Stimulated activated CD8-positive, alpha-beta memory T cell treated with anti-CD3 and anti-CD28 coated beads, Interleukin-2, amount 100 ng/mL, for 1 hour (primary cell): Measurements from ENCODE around the gene APOC3.
"Not testable (repeated sequence)": the region's sequence is repeated elsewhere in the genome, so short reads cannot be mapped to it uniquely, and the experiment has no call there.

Experiments
- DNase-seq, 2 donors: peaks; one replicate each; pipeline ENCODE4 v3.0.0-alpha.2; 2020; ENCODE audit warnings: low read depth in 2 of 2

Gene APOC3

DNA sequence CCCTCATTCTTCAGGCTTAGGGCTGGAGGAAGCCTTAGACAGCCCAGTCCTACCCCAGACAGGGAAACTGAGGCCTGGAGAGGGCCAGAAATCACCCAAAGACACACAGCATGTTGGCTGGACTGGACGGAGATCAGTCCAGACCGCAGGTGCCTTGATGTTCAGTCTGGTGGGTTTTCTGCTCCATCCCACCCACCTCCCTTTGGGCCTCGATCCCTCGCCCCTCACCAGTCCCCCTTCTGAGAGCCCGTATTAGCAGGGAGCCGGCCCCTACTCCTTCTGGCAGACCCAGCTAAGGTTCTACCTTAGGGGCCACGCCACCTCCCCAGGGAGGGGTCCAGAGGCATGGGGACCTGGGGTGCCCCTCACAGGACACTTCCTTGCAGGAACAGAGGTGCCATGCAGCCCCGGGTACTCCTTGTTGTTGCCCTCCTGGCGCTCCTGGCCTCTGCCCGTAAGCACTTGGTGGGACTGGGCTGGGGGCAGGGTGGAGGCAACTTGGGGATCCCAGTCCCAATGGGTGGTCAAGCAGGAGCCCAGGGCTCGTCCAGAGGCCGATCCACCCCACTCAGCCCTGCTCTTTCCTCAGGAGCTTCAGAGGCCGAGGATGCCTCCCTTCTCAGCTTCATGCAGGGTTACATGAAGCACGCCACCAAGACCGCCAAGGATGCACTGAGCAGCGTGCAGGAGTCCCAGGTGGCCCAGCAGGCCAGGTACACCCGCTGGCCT lies 641 bp downstream of the APOC3 start:
- no peak for DNase-seq

DNA sequence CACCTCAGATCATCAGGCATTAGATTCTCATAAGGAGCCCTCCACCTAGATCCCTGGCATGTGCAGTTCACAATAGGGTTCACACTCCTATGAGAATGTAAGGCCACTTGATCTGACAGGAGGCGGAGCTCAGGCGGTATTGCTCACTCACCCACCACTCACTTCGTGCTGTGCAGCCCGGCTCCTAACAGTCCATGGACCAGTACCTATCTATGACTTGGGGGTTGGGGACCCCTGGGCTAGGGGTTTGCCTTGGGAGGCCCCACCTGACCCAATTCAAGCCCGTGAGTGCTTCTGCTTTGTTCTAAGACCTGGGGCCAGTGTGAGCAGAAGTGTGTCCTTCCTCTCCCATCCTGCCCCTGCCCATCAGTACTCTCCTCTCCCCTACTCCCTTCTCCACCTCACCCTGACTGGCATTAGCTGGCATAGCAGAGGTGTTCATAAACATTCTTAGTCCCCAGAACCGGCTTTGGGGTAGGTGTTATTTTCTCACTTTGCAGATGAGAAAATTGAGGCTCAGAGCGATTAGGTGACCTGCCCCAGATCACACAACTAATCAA lies 2.2 kb downstream of the APOC3 start:
- DNase-seq: no peak

DNA sequence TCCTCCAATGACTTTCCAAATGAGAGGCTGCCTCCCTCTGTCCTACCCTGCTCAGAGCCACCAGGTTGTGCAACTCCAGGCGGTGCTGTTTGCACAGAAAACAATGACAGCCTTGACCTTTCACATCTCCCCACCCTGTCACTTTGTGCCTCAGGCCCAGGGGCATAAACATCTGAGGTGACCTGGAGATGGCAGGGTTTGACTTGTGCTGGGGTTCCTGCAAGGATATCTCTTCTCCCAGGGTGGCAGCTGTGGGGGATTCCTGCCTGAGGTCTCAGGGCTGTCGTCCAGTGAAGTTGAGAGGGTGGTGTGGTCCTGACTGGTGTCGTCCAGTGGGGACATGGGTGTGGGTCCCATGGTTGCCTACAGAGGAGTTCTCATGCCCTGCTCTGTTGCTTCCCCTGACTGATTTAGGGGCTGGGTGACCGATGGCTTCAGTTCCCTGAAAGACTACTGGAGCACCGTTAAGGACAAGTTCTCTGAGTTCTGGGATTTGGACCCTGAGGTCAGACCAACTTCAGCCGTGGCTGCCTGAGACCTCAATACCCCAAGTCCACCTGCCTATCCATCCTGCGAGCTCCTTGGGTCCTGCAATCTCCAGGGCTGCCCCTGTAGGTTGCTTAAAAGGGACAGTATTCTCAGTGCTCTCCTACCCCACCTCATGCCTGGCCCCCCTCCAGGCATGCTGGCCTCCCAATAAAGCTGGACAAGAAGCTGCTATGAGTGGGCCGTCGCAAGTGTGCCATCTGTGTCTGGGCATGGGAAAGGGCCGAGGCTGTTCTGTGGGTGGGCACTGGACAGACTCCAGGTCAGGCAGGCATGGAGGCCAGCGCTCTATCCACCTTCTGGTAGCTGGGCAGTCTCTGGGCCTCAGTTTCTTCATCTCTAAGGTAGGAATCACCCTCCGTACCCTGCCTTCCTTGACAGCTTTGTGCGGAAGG lies 2.9 kb downstream of the APOC3 start:
- DNase-seq: no peak

DNA sequence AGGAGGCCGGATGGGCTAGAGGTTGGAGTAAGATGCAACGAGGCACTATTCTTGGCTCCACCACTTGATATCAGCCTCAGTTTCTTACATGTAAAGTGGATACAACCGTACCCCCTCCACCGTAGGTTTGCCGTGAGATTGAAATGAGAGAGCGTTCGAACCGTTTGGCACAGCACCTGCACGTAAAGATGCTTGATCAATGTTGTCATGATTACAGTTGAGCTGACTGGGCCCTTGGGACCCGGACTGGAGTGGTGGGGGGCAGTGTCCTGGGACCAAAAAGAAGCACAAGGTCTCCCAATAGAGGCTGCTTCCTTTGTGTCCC lies 3.7 kb downstream of the APOC3 start:
- no peak for DNase-seq

DNA sequence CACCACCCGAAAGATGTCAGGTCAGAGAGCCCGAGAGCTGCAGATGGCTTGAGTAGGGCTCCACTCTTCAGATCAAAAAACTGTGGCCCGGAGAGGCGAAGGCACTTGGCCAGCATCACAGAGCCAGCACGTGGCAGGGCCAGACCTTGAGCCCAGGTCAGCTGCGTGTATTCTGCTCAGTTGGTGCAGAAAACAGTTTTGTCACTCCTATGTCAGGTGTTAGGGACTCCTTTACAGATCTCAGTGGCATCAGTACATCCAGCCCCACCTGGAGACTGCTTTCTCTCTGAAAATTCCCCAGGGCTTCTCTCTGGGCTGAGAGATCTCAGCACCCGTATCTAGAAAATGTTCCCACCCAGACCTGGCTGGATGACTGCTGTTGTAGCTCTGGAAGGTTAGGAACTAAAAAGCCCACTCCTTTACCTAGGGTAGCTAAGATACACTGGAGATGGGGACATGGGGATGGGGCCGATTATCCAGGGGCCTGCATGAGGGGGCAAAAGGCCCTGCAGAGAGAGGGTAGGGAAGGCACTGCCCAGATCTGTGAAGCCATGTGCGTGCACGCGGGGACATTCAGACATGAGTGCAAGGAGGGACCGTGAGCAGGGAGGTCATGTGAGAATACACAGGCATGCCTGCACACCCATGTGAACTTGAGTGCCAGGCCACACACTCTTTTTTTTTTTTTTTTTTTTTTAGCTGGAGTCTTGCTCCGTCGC lies 4.3 kb downstream of the APOC3 start:
- DNase-seq: no peak

DNA sequence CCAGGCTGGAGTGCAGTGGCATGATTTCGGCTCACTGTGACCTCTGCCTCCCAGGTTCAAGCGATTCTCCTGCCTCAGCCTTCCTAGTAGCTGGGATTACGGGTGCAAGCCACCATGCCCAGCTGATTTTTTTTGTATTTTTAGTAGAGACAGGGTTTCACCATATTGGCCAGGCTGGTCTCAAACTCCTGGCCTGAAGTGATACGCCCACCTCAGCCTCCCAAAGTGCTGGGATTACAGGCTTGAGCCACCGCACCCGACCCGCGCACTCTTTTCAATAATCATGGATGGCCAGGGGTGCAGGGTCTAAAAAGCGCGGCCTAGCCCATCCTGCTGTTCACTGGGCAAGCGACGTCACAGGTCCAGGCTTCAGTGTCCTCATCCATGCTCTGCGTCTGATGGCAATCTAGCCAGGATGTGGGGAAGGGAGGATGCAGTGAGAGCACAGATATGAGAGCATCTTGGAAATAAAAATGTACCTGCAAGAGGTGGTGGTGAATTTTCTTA lies 4.9 kb downstream of the APOC3 start:
- DNase-seq: not testable (repeated sequence)

DNA sequence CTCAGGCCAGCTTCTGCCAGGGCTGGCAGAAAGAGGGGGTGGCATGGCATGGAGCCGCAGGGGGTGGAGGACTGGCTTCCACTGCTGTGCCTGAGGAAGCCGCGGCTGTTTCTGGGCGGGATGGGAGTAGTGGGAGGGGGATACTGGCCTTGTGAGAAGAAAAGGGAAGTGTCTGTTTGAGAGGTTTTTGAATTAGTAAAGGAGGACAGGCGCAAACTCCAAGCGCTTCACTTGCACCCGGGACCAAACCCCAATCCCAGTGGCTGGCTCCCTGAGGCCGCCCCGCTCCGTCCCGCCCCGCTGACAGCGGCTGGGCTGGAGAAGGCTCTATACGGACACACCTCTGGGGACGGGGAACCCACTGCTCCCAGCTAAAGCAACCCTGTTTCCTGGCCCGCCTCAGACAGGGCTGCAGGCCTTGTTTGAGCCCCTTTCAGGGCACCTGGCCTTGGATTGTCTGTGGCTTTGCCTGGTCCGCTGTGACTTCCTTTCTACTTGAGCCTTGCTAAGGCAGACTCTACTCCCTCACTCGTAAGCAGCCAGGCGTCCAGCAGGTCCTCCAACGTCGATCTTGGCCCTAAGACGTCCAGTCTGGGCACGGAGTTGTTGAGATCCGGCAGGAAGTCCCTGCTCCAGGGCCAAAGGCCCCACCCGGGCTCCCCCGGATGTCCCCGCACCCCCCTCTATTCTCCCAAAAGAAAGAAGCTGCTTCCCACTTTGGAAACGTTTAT lies 5.5 kb downstream of the APOC3 start:
- DNase-seq: no peak

DNA sequence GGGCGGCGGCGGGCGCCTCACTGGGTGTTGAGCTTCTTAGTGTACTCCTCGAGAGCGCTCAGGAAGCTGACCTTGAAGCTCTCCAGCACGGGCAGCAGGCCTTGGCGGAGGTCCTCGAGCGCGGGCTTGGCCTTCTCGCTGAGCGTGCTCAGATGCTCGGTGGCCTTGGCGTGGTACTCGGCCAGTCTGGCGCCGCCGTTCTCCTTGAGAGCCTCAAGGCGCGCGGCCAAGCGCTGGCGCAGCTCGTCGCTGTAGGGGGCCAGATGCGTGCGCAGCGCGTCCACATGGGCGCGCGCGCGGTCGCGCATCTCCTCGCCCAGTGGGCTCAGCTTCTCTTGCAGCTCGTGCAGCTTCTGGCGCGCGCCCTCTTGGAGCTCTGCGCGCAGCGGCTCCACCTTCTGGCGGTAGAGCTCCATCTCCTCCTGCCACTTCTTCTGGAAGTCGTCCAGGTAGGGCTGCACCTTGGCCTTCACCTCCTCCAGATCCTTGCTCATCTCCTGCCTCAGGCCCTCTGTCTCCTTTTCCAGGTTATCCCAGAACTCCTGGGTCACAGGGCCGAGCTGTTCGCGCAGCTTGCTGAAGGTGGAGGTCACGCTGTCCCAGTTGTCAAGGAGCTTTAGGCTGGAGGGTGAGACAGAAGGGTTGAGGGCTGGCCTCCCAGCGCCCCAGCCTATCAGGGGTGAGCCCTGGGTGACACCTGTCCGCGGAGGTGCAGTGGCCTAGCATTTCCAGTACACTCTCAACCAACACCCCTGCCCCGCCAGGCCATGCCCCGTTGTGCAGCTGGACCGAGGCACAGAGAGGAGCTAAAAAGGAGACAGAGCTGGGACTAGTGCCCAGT lies 6.3 kb downstream of the APOC3 start:
- peak; percentile 55 to 64 for DNase-seq

DNA sequence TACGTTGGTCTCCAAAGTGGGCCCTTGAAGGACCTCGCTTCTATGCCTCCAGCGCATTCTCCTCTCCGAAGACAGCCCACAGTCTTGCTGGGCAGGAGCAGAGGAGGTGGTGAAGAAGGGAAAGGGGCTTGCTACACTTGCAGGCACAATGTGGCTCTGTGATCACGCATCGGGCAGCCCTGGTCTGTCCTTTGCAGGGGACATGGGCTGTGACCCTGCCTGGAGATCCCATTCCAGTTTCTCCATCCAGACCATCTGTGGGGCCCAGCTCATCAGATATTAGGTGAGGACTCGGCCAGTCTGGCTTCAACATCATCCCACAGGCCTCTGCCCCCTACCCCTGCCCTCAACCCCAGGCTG lies 6.9 kb downstream of the APOC3 start:
- DNase-seq: no peak

DNA sequence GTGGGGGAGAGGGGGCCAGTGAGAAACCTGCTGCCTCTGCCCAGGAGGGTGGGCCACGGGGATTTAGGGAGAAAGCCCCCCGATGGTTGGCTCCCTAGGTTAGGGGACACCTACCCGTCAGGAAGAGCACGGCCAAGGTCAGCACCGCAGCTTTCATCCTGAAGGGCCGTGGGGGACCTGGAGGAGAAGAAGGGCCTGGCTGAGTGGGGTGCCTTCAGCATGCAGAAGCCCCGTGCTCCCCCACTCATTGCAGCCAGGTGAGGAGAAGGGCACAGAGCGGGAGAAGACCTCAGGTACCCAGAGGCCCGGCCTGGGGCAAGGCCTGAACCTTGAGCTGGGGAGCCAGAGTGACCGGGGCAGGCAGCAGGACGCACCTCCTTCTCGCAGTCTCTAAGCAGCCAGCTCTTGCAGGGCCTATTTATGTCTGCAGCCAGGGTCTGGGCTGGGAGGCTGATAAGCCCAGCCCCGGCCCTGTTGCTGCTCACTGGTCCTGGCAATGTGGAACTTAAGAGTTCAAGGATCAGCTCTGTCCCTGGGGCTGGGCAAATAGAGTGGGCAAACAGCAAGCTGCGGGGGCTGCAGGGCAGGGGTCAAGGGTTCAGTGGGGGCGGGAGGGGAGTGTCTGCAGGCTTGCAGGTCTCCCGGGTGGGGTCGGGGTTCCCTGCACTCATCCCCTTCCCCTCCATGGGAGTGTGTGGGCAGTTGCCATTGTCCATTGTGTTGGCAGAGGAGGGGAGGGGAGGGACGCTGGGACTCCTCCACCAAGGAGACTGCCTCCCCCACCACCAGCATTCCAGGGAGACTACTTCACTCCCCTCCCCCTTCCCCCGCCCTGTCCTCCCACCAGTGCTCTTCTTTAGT lies 7.8 kb downstream of the APOC3 start, which contains the start of gene APOA1:
Gene APOA1 (minus strand): TSS at position 392 of the 861 bp plus-strand sequence. CDS start 235 bp downstream, at position 157.
- DNase-seq: no peak

DNA sequence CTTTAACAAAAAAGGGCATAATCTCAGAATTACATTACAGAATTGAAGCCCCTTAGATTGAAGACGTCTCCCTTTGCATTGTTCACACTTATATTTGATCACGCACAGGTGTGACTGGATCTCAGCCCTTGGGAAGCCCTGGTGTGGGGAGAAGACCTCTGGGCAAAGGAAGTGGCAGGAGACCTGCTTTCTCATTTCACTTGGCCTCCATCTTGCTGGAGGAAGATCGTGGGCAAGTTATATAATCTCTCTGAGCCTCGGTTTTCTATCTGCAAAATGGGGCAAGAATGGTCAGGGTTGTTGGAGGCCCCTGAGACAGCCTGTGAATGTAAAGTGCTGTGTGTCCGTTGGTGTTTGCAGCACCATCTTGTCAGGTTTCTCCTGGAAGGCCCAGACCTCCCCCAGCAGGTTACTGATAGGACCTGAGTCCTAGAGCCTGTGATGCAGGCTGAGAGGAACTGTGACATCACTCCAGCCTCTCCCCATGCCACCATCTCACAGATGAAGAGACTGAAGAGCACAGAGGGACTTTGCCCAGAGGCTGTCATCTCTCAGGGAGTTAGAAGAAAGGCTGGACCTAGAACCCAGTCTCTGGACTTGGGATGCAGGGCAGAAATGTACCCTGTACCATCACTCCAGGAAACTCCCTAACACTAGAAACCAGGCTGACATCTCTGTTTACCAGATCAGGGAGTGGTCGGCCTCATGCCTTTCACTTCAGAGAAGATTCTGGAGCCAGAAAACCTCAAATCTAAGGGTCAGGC lies 8.8 kb downstream of the APOC3 start:
- DNase-seq: no peak

DNA sequence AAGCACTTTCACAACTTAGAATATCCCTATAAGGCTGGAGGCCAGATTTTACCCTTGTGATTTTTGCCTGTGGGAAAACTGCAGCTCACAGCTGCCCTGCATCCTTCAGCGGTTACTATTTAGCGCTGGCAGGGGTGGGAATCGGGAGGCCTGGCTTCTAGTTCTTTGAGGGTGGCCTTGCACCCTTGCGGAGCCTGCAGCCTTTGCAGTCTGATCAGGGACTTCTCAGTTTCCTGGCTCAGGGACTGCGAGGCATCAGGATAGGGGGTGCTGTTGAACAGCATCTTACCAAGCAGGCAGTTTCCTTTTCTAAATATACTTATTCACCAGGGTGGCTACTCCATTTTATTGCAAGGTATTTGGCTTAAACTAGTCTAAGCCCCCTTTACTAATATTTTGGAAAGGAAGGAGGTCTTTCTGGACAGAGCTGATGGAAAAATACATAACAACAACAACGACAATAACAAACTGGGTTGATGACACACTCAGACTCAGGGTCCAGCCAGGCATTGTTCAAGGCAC lies 10.6 kb downstream of the APOC3 start:
- DNase-seq: no peak

DNA sequence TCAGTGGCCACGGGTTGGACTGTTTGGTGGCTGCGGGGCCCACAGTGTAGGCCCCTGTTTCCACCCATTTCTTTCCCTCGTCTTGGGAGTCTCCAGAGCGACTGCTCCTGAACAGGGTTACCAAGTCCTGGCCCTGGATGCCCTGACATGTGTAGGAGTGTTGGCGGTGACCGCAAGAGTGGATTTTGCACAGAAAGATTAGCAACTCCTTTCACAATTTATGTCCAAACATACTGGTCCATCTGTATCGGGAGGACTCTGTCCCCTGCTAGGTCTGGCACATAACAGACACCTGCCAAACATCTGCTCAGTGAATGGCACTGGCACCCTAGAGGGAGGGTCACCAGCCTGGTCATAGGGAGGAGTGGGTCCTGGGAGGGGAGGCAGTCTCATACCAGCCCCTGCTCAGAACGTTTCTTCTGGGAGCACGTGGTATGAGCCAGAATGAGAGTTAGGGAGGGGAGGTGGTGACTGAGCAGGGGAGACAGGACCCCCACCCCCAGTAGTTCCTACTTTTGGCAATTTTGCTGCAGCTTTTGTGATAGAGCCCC lies 11.1 kb downstream of the APOC3 start:
- no peak for DNase-seq

DNA sequence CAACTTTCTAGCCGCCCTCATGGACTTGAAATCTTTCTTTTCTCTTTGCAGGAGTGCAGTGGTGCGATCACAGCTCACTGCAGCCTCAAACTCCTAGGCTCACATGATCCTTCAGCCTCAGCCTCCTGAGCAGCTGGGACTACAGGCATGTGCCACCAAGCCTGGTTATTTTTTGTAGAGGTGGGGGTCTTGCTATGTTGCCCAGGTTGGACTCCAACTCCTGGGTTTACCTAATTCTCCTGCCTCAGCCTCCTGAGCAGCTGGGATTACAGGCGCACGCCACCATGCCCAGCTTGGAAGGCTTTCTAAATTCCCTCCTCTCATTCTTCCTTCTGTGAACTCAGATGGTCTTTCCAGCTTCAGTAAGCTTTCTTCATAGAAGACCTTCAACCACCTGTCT lies 12.4 kb downstream of the APOC3 start:
- no peak for DNase-seq

DNA sequence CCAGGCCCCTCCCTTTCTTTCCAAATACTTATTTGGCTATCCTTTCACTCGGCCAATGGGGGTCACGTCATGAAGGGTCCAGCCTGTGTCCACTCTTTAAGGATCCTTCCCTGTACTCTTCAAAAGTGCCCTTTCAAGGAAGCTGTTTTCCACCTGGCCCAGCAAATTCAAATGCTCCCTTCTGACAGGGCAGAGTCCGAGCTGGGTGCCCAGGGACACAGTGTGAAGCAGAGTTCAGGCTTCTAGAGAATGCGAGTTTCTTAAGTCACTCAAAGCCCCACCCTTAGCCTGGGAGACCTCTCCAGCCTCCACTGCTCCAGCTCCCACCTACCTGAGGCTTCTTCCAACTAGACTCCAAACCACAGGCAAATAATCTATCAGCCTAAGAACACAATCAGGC lies 13.2 kb downstream of the APOC3 start:
- DNase-seq: no peak

DNA sequence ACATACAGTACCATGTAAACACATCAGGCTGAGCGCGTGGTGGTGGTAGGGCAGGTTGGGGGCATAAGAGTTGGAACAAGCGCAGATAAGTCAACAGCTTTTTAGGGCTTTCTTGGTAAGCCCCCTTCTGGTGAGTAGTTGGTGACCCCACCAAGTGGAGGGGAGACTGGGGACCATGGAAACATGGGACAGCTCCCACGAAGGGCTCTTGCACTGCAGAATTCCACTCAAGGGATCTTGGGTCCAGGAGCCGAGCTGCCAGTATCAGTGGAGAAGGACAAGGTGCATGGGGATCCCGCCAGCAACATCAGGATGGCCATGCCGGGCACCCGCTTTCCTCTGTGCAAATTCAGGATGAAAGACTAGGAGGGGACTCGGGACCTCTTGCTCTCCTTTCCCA lies 14.0 kb downstream of the APOC3 start:
- no peak for DNase-seq

DNA sequence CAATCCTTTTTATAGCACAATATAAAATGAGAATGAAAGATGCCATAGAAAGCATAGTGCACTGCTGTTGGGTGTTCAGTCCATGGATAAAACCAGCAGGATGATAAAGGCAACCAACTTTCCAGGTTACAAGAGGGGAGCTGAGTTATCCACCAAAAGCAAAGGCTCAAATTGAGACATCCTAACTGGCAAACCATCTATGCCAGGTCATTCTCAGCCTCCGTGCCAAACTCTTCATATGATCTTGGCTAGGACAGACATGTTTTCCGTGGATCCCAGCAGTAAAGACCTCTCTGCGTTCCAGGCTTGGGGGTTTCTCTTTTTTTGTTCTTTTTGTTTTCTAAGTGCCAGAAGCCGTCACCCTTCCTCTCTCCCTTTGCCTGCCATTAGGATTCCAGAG lies 15.0 kb downstream of the APOC3 start:
- DNase-seq: no peak

DNA sequence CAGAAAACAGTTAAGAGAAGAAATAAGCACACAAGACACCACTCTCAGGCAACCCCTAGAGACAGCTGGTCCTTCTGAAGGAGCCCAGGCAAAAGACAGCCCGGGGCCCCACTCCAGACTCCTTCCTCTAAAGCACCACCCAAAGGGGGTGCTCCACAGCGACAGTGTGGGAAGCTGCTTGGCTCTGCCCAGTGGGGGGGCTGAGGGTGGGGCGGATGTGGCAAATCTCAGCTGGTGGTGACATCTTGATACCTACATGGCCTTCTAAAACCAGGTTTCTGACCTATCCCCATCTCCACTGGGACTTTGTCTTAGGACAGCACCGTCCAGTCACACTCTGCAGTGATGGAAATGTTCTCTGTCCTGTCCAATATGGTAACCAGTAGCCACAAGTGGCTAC lies 17.9 kb downstream of the APOC3 start:
- DNase-seq: no peak
